HG03521 (cell line): ENCODE results near the gene GSE1.

ENCODE experiments used
- ATAC-seq: cut with Tn5 transposase; IDR thresholded peaks from one replicate; pipeline ENCODE4 v1.9.1; 2021; ENCODE audit warnings: mild to moderate bottlenecking, moderate library complexity; ENCODE audit not compliant: unreplicated experiment

GSE1 gene

DNA sequence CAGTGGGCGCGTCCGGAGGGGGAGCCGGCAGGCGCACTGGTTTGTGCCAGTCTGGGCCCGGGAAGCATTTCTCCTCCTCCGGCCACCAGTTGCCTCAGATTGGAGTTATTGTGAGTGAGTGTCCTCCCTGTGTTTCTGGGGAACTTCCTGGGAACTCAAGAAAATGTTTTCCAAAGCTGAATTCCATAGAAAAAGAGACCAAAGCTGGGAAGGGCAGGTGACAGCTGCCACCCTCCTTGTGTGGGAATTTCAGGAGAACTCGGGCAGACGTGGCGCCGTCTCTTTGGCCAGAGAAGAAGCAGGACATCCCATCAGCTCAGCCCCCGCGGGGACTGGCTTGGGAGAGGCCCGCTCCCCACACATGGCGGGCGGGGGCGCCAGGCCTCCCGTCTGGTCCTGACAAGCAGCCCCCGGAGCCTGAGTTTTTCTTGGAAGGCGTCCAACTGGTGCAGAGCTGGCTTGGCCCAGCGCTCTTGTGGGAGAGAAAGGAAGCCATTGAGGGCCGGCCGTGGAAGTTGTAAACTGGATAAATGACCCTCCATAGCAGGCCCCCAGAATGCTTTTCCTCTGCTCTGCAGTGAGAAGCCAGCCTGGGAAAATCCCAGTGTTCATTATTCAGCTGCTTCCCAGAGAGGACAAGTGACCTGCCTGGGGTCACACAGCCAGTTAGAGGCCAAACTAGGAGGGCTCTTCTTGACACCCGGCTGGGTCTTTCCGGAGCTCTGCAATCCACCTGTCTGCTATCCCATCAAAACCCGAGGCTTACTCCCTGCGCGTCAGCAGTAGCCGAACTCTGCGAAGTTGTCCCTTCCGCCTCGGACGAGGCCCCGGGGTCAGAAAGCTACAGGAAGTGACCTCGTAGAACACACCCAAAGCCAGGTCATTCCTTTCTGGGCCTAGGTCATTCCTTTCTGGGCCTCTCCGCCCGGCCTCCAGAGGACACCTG lies 39.2 kb upstream of the GSE1 start:
- no peak for ATAC-seq

DNA sequence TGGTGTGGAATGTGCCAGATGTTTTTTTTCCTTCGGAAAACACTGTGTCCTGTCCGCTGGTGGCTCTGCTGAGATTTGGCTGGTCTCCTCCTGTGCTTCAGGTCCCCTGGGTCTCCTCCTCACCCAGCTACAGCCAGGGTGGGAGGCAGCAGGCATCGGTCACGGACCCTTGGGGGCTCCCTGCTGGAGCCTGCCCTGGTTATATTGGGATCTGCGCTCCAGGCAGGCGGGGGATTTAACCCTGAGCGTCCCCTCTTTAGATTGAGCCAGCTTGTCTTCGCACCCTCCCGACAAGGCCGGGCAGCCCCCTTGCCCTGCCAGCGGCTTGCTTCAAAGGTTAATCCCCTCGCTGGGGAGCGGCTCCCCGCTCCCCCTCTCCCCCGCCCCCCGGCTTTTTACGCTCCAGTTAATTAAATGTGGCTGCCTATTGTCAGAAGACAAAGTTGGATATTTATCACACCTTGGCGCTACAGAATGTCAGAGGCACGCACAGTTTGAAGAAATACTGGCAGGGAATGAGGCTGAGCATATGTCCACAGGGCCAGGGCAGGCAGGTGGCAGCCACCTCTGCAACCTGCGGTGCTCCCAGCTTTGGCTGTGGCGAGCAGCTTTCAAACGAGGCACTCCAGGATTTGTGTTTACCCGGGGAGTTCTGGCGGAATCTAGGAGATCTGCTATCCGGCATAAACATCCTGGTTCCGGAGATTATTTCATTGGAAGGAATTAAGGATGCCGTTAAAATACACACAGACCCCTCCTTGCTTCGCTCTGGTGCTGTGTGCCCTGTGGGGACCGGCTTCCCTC lies 38.2 kb upstream of the GSE1 start:
- ATAC-seq, result no peak

DNA sequence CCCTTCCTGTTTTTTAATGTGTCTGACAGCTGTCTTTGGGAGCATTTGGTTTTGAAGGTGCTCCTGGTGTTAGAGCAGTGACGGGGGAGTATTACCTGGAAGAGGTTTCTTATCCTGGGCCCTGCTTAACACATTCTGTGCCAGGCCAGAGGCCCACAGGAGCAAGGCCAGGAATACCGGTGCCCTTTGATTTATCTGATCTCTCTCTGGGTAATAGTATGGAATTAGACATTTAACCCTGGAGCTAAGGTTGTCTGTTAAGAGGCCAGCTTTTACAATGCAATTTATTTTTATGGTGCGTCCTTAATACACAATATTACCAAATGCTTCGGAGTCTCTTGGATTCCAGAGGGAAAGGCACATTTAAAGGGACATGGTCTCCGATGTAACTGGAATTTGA lies 37.2 kb upstream of the GSE1 start:
- ATAC-seq, result no peak

- no peak for ATAC-seq
These were observed 36.2 kb upstream of the GSE1 start for GRCh38 chr16:85576944-85577343.

GRCh38 chr16:85577899-85578598 lies 35.1 kb upstream of the GSE1 start:
- ATAC-seq, result no peak

DNA sequence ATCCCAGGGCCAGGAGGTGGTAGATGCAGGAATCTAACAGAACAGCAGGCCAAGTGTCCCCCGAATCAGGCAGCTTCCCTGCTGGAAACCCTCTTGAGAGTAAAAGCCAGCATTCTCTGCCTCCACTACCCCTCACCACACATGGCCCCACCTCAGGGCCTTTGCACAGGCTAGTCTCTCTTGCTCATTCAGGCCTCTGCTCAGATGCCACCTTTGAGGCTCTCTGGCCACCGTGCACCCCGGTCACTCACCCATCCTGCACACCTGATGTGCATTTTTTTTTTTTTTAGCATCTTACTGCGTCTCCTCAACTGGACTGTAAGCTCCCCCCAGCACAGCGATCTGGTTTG lies 34.5 kb upstream of the GSE1 start:
- ATAC-seq, result no peak

- ATAC-seq, result no peak
These were observed 33.9 kb upstream of the GSE1 start for GRCh38 chr16:85579191-85579590.

DNA sequence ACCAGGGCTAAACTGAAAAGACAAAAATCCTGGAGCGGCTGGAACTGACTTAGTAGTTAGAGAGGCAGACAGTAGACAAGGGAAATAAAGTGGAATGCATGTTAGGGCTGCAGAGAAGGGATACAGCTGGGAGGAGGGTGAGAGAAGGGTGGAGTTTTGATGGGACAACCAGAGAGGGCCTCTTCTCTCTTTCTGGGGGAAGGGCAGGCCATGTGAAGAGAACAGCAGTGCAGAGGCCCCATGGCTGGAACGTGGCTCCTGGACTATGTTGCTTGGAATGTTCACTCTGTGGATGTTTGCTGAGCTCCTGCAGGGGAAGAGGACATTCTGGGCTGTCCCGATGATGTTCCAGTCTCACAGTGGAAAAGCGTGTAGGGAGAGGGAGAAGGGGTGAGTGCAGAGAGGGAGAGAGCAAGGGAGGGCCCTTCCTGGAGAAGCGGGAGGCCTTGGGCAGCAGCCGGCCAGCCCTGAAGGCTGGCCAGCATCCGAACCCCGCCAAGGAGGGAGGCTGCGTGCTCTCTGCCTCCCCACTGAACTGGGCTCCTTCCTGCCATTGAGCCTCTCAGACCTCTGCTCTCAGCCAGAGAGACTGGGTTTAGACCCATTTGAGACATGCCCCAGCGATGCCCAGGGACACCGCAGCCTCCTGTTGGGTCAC lies 33.1 kb upstream of the GSE1 start:
- ATAC-seq, result no peak

DNA sequence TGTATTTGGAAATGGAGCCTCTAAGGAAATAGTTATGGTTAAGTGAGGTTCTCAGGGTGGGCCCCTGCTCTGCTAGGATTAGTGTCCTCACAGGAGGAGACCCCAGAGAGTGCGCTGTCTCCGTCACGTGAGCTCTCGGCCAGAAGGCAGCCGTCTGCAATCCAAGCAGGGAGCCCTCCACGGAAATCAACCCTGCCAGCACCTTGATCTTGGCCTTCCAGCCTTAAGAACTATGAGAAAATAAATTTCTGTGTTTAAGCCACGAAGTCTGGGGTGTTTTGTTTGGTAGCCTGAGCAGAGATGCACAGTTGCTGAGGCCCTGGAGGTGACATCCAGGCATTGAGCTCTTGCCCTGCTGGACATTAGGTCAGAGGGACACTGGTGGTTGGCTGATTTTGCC lies 32.4 kb upstream of the GSE1 start:
- ATAC-seq, result no peak

GRCh38 chr16:85582229-85582991 lies 30.7 kb upstream of the GSE1 start:
- ATAC-seq, result no peak

DNA sequence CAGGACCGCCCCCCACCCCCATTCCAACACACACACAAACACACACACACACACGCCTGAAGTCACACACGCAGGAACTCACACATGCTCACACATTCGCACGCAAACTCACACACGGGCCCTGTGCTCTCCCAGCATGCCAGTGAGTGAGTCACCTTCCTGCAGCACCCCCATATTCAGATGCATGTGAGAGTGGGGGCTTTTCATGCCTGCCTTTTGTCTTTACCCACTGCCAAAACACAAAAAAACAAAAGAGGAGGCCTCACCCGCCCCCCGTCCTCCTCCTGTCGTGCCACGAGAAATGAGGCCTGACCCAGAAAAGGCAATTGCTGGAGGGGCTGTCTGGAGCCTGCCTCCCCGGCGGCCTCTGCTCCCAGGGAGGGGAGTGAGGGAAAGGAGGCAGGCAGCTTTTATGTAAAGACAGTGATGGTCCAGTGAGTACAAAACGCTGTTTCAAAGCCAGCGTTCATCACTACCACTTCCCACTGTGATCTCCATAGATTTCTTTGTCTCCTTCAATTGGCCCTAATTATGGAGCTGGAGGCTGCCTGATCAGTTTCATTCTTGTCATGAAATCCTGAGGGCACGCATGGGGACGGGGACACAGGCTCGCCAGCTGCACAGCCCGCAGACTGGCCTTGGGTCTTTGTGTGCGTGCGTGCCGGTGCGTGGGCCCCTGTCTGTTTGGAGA lies 29.5 kb upstream of the GSE1 start:
- no peak for ATAC-seq

- ATAC-seq, result no peak
These were observed 28.9 kb upstream of the GSE1 start for GRCh38 chr16:85584267-85584666.

DNA sequence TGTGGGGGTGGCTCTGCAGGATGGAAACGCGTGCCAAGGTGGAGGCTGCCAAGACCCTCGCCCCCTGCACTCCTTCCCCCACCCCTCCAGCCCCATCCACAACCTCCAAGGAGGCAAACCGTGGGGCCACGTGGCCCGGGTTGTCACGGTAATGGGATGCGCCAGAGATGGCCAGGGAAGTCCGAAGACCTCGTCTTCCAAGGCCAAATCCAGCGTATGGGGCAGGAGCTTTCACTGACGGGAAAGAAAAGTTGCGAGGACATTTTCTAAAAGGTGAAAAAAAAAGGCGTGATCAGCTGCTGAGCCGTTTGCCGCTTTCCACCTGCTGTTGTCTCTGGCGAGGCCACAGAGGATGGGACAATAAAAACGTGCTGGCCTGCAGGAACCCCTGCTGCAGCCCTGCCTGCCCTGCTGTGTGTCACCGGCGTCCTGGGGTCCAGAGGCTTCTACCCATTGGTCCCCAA lies 28.3 kb upstream of the GSE1 start:
- ATAC-seq, result no peak

- ATAC-seq, result no peak
These were observed 27.4 kb upstream of the GSE1 start for GRCh38 chr16:85585711-85586110.

GRCh38 chr16:85586380-85587104 lies 26.6 kb upstream of the GSE1 start:
- no peak for ATAC-seq

DNA sequence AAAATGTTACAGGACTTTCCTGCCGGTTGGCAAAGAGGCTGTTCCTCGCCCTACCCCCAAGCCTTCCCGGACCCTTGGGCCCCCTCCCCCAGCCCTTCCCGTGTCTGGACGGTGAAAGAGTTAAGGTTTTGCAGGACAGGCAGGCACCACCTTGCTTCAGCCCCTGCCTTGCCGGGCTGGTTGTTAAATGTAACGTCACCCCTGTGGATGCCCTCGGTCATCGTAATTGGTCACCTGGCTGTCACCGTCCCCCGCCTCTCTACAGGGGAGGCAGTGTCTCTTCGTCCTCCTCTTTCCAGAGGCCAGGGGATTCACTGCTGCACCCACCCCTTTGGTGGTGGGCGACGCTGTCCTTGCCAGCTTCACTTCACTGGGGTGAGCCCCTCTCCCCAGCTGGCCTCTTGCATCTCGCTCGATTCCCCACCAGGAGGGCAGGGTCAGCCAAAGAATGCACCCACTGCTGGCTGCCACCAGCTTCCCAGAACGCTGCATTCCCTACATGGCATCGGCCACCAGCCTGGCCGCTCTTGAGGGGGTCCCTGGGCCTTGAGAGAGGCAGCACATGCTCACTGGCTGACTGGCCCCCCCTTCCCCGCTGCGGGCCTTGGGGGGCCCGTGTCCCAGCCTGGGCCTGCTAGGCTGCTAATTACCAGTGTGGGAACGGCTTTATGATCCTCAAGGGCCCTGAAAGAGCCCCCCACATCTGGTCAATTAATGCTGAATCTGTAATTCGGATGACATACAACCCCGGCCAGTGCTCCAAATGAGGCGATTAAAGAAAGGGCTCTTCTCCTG lies 25.2 kb upstream of the GSE1 start:
- no peak for ATAC-seq

GRCh38 chr16:85588562-85589503 lies 24.3 kb upstream of the GSE1 start:
- no peak for ATAC-seq
